ENCODE data around the gene PHF21A. TPM values are rescaled to one million over a fixed set of nuclear protein-coding genes. Genes with fewer than 3 reads are reported as not detected.
A peak's percentile ranks its signal among the peaks of the same experiment; 100 is the strongest.

Gene PHF21A
- total RNA-seq, 1 experiment from 2014 or later, result 8.2 TPM

- ChIA-PET CTCF (no interaction called here), POLR2A (ENCODE audit: unreplicated experiment) (no interaction called here)
- Histone ChIP-seq H4K20me1 (ENCODE audit: low read length) (no peaks in the 10 kb centered on the region), H3K4me1 (ENCODE audit: insufficient read depth, low read length) (peaks cover 14% of the 10 kb centered on the region), H3K9me3 (ENCODE audit: low read length) (no peaks in the 10 kb centered on the region), H3K4me2 (ENCODE audit: low read length) (no peak overlapping the region), H2AFZ (ENCODE audit: low read length) (no peak overlapping the region), H3K79me2 (ENCODE audit: low read length) (no peaks in the 10 kb centered on the region), H3K4me3 (ENCODE audit: low read length) (no peak overlapping the region), H3K36me3 (ENCODE audit: low read depth, low read length) (no peaks in the 10 kb centered on the region), H3K27me3 (ENCODE audit: low read length) (no peaks in the 10 kb centered on the region), H3K9ac (ENCODE audit: low read length) (no peak overlapping the region), H3K27ac (ENCODE audit: low read length) (no peak overlapping the region), H3K9me2 (replicated peaks; ENCODE audit: low read length) (no peaks in the 10 kb centered on the region), H3F3A (ENCODE audit: low read length, unreplicated experiment) (no peaks in the 10 kb centered on the region)
- ATAC-seq (no peak), DNase-seq (no peak)
- no TSS peak for BruUV-seq (replicated peaks)
- intact Hi-C loops (cut with micrococcal nuclease), result loop anchor here (10.0 kb wide), 1 partner anchor 190 kb away; no protein-coding TSS in a partner anchor
- TF ChIP-seq EZH2phosphoT487 (IDR thresholded peaks at IDR 0.05; ENCODE audit: borderline replicate concordance, low read length) (no peak), EZH2 (IDR thresholded peaks at IDR 0.05; ENCODE audit: low read length, unreplicated experiment) (no peak), CTCF (conservative IDR thresholded peaks at IDR 0.05; ENCODE audit: low read depth, low read length) (no peak)
Measured at GRCh38 chr11:46125284-46125683, 4.0 kb upstream of the PHF21A start.

GRCh38 chr11:46122945-46123715, 1.9 kb upstream of the PHF21A start:
- H3K79me2 ChIP-seq (ENCODE audit: low read length), result peaks cover 15% of the 10 kb centered on the region
- no peaks in the 10 kb centered on the region for H3K9me2 ChIP-seq (replicated peaks; ENCODE audit: low read length)
- DNase-seq (peak; percentile 29), ATAC-seq (no peak)
- H4K20me1 ChIP-seq (ENCODE audit: low read length), result no peaks in the 10 kb centered on the region
- no peak overlapping the region for H3K27ac ChIP-seq (ENCODE audit: low read length)
- H3K4me2 ChIP-seq (ENCODE audit: low read length), result peak overlapping the region; percentile 96
- intact Hi-C loops (cut with micrococcal nuclease), result loop anchor here (10.0 kb wide), 1 partner anchor 192 kb away; no protein-coding TSS in a partner anchor
- TF ChIP-seq EZH2 (IDR thresholded peaks at IDR 0.05; ENCODE audit: low read length, unreplicated experiment), result no peak
- TF ChIP-seq EZH2phosphoT487 (IDR thresholded peaks at IDR 0.05; ENCODE audit: borderline replicate concordance, low read length), result no peak
- H3K27me3 ChIP-seq (ENCODE audit: low read length), result no peaks in the 10 kb centered on the region
- H3K9me3 ChIP-seq (ENCODE audit: low read length), result no peaks in the 10 kb centered on the region
- TSS peak; percentile 40 for BruUV-seq (replicated peaks)
- no peak overlapping the region for H2AFZ ChIP-seq (ENCODE audit: low read length)
- peaks cover 17% of the 10 kb centered on the region for H3K4me1 ChIP-seq (ENCODE audit: insufficient read depth, low read length)
- ChIA-PET CTCF (no interaction called here), POLR2A (ENCODE audit: unreplicated experiment) (interaction anchor here (0.7 kb wide), 1 partner anchor 68 kb away, joined by 12 read pairs; no protein-coding TSS in a partner anchor)
- no peaks in the 10 kb centered on the region for H3F3A ChIP-seq (ENCODE audit: low read length, unreplicated experiment)
- H3K9ac ChIP-seq (ENCODE audit: low read length), result no peak overlapping the region
- peak overlapping the region; percentile 92; the same call in 1 of the 2 replicates for H3K4me3 ChIP-seq (ENCODE audit: low read length)
- no peaks in the 10 kb centered on the region for H3K36me3 ChIP-seq (ENCODE audit: low read depth, low read length)

GRCh38 chr11:46121724-46122477, 647 bp upstream of the PHF21A start:
- CTCF ChIA-PET, result no interaction called here
- Histone ChIP-seq H4K20me1 (ENCODE audit: low read length) (no peaks in the 10 kb centered on the region), H3K9ac (ENCODE audit: low read length) (peak overlapping the region; percentile 71), H3K4me2 (ENCODE audit: low read length) (peak overlapping the region; percentile 96), H3K4me1 (ENCODE audit: insufficient read depth, low read length) (peaks cover 11% of the 10 kb centered on the region), H3K4me3 (ENCODE audit: low read length) (peak overlapping the region; percentile 92), H3K79me2 (ENCODE audit: low read length) (peaks cover 28% of the 10 kb centered on the region), H3K9me3 (ENCODE audit: low read length) (no peaks in the 10 kb centered on the region), H3F3A (ENCODE audit: low read length, unreplicated experiment) (no peaks in the 10 kb centered on the region), H3K27ac (ENCODE audit: low read length) (peak overlapping the region; percentile 34; the same call in 1 of the 2 replicates), H2AFZ (ENCODE audit: low read length) (peak overlapping the region; percentile 95), H3K27me3 (ENCODE audit: low read length) (no peaks in the 10 kb centered on the region), H3K9me2 (replicated peaks; ENCODE audit: low read length) (no peaks in the 10 kb centered on the region), H3K36me3 (ENCODE audit: low read depth, low read length) (no peaks in the 10 kb centered on the region; the same call in 1 of the 2 replicates)
- ATAC-seq (peak; percentile 40), DNase-seq (peak; percentile 75)
- POLR2A ChIA-PET (ENCODE audit: unreplicated experiment), result no interaction called here
- TF ChIP-seq EZH2phosphoT487 (IDR thresholded peaks at IDR 0.05; ENCODE audit: borderline replicate concordance, low read length) (no peak), EZH2 (IDR thresholded peaks at IDR 0.05; ENCODE audit: low read length, unreplicated experiment) (no peak), CTCF (conservative IDR thresholded peaks at IDR 0.05; ENCODE audit: low read depth, low read length) (no peak)
- intact Hi-C loops (cut with micrococcal nuclease), result loop anchor here (10.0 kb wide), 1 partner anchor 193 kb away; no protein-coding TSS in a partner anchor
- BruUV-seq (replicated peaks), result no TSS peak
